Activated T-helper 1 cell treated with anti-CD3 and anti-CD28 coated beads, Interleukin-12 subunit alpha, Interleukin-12 subunit beta, Interleukin-2, Interleukin-4 antibody, amounts not matched to agents 30 ng/mL and 10 ng/mL and 1 ng/mL, durations not matched to agents 14 hours and 24 hours and 36 hours (primary cell): ENCODE data around the gene CARD10. TPM values are rescaled to one million over a fixed set of nuclear protein-coding genes. Genes with fewer than 3 reads are reported as not detected.

Experiments used
- DNase-seq: peaks from one replicate; pipeline ENCODE4 v3.0.0; 2021; ENCODE audit warnings: low spot score
- H3K27ac Mint-ChIP-seq: one replicate; pipeline ENCODE4 v1.8.0; 2021; ENCODE audit warnings: mild to moderate bottlenecking, mixed read lengths
- H3K27me3 Mint-ChIP-seq: one replicate; pipeline ENCODE4 v1.8.0; 2022; ENCODE audit warnings: mild to moderate bottlenecking, moderate library complexity, mixed read lengths; ENCODE audit not compliant: insufficient read depth
- H3K36me3 Mint-ChIP-seq: one replicate; pipeline ENCODE4 v1.8.0; 2021; ENCODE audit warnings: low read depth, mixed read lengths
- H3K4me1 Mint-ChIP-seq: one replicate; pipeline ENCODE4 v1.8.0; 2021; ENCODE audit warnings: low read depth, mixed read lengths
- H3K4me3 Mint-ChIP-seq: one replicate; pipeline ENCODE4 v1.8.0; 2021; ENCODE audit warnings: mild to moderate bottlenecking, moderate library complexity, mixed read lengths
- H3K9me3 Mint-ChIP-seq: one replicate; pipeline ENCODE4 v1.8.0; 2021; ENCODE audit warnings: mixed read lengths
- intact Hi-C: fragments of 100-400 bp; cut with micrococcal nuclease; formaldehyde crosslinking; loops from one replicate; pipeline ENCODE4 v1.15.1; 2024
- total RNA-seq: library from RNA; stranded (reverse); gene quantifications from 2 replicates; pipeline ENCODE4 v1.2.3, GENCODE V29; 2022

Gene CARD10, protein sequence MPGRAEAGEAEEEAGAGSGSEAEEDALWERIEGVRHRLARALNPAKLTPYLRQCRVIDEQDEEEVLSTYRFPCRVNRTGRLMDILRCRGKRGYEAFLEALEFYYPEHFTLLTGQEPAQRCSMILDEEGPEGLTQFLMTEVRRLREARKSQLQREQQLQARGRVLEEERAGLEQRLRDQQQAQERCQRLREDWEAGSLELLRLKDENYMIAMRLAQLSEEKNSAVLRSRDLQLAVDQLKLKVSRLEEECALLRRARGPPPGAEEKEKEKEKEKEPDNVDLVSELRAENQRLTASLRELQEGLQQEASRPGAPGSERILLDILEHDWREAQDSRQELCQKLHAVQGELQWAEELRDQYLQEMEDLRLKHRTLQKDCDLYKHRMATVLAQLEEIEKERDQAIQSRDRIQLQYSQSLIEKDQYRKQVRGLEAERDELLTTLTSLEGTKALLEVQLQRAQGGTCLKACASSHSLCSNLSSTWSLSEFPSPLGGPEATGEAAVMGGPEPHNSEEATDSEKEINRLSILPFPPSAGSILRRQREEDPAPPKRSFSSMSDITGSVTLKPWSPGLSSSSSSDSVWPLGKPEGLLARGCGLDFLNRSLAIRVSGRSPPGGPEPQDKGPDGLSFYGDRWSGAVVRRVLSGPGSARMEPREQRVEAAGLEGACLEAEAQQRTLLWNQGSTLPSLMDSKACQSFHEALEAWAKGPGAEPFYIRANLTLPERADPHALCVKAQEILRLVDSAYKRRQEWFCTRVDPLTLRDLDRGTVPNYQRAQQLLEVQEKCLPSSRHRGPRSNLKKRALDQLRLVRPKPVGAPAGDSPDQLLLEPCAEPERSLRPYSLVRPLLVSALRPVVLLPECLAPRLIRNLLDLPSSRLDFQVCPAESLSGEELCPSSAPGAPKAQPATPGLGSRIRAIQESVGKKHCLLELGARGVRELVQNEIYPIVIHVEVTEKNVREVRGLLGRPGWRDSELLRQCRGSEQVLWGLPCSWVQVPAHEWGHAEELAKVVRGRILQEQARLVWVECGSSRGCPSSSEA
- not detected in 2 replicates for total RNA-seq

DNA sequence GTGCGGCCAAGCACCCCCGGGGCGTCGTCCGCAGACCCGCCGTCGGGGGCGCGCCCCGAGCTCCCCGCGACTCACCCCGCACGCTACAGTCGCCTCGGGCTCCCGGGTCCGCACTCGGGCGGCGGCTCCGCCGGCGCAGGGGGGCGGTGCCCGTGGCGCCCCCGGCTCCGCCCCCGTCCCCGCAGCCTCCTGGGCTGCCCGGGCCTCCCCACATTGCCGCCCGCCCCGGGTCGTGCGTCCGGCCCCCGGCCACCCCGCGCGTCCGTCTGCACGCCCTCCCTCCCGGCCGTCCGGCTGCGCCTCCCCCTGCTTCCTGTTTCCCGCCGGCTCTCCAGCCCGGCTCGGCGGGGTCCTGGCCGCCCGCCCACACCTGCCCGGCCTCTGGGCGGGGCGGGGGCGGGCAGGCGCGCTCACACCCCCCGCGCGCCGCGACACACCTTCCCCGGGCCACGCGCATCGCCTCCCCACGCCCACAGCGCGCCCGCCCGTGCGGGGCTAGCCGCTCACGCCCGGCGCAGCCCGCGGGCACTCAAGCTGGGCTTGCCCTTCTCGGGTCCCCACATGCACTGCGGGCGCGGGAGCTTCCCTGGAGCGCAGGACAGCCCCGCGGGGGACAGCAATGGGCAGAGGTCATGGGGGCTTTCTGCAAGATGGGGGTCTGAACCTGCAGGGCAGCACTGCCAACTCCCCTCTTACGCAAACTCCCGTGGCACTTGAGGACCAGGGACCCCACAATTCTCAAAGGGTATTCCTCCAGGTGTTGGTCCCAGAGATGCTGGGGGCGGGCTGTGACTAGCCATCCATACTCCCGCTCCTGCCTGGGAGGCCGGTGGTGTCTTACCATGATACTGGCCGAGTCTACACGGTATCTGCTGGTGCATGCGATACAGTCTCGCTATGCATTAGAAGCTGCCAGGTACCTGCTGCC, at the start of gene CARD10:
Gene CARD10, minus strand, starts transcription at position 148 of the 928 bp plus-strand sequence. CDS start 215 bp downstream, outside the sequence.
- no peaks in the 10 kb centered on the region for H3K9me3 Mint-ChIP-seq
- intact Hi-C loops = no loop called here

DNA sequence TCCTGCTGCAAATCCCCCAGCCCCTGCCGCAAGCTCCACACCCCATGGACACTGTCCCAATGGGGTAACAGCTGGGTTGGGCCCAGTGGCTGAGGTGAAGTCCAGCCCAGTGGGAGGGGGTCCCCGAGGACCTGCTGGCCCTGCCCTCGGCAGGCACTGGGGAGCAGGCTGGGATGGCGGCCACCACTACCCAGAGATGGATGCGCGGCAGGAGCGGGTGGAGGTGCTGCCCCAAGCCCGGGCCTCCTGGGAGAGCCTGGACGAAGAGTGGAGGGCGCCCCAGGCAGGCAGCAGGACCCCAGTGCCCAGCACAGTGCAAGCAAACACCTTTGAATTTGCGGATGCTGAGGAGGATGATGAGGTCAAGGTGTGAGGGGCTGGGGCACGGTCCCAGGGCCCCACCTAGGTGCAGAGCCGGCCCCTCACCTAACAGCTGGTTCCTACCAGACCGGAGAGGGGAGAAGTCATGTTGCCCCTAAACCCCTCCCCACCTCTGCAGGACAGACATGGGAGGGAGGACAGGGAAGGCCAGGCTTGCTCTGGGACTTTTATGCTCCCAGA, 49.3 kb upstream of the CARD10 start:
- no peaks in the 10 kb centered on the region for H3K9me3 Mint-ChIP-seq
- no peak overlapping the region for H3K27ac Mint-ChIP-seq
- intact Hi-C loops = no loop called here
- no peaks in the 10 kb centered on the region for H3K36me3 Mint-ChIP-seq
- H3K4me3 Mint-ChIP-seq = no peak overlapping the region
- H3K27me3 Mint-ChIP-seq = peaks cover 19% of the 10 kb centered on the region
- peaks cover 26% of the 10 kb centered on the region for H3K4me1 Mint-ChIP-seq
- DNase-seq = no peak

More for the DNA sequence above, at the start of gene CARD10:
- Mint-ChIP-seq H3K27me3 (peaks cover 69% of the 10 kb centered on the region), H3K4me3 (peak within 1 kb of the TSS; percentile 67), H3K4me1 (no peaks in the 10 kb centered on the region), H3K36me3 (no peaks in the 10 kb centered on the region), H3K27ac (no peak within 1 kb of the TSS)
- no peak for DNase-seq

DNA sequence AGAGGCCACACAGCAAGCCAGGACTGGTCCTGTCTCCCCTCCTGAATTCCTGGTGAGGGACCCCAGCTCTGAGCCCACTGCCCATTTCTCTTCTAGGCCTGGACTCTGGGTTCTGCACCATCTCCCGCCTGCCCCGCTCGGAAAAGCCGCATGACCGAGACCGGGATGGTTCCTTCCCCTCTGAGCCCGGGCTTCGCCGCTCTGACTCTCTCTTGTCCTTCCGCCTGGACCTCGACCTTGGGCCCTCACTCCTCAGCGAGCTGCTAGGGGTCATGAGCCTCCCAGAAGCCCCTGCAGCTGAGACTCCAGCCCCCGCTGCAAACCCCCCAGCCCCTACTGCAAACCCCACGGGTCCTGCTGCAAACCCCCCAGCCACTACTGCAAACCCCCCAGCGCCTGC, 48.8 kb upstream of the CARD10 start:
- H3K27me3 Mint-ChIP-seq = peaks cover 19% of the 10 kb centered on the region
- H3K9me3 Mint-ChIP-seq = no peaks in the 10 kb centered on the region
- no peak overlapping the region for H3K27ac Mint-ChIP-seq
- H3K4me1 Mint-ChIP-seq = peaks cover 32% of the 10 kb centered on the region
- intact Hi-C loops = no loop called here
- no peaks in the 10 kb centered on the region for H3K36me3 Mint-ChIP-seq
- no peak for DNase-seq
- H3K4me3 Mint-ChIP-seq = no peak overlapping the region

DNA sequence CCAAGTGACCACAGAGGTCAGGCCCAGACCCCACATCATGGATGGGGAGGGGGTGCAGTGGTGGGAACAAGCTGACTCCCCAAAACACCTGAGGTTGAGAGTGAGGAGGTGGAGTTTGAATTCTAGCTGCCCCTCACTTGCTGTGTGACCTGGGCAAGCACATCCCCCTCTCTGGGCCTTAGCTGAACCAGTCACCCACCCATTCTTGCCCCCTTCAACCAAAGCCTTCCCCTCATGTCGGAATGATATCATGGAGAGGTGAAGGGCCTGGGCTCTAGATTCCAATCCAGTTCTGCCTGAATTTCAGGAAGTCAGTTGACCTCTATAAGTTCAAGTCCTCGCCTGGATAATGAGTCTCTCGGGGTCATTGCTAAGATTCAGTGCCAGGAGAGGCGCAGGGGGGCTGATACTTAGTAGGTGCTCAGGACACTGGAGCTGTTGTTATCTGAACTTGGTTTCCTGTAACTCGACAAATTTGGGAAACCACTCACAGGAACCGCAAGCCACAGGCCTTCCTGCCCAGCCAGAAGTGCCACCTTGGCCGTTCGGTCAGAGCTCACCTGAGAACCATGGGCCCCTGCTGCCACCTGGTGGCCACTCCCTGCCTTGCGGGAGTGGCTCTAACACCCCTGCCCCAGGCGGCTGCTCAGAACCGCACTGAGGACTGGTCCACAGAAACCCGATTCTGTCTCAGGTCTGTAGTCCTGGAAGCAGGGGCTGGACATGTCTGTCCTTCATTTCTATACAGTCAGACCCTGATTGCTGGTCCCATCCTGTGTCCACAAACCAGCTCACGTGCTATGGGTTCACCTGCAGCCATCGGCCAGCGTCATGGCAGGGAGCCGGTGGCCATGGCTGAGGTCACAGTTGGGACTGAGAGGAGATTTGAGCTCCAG, 47.9 kb upstream of the CARD10 start:
- DNase-seq = peak; percentile 87
- intact Hi-C loops = loop anchor here (1.0 to 2.0 kb wide), 8 partner anchors 22 to 306 kb away; partner anchors contain the start of gene MFNG
- peak overlapping the region; percentile 73 for H3K27ac Mint-ChIP-seq
- H3K9me3 Mint-ChIP-seq = no peaks in the 10 kb centered on the region
- H3K4me1 Mint-ChIP-seq = peaks cover 34% of the 10 kb centered on the region
- peaks cover 22% of the 10 kb centered on the region for H3K27me3 Mint-ChIP-seq
- H3K4me3 Mint-ChIP-seq = peak overlapping the region; percentile 51
- H3K36me3 Mint-ChIP-seq = no peaks in the 10 kb centered on the region

DNA sequence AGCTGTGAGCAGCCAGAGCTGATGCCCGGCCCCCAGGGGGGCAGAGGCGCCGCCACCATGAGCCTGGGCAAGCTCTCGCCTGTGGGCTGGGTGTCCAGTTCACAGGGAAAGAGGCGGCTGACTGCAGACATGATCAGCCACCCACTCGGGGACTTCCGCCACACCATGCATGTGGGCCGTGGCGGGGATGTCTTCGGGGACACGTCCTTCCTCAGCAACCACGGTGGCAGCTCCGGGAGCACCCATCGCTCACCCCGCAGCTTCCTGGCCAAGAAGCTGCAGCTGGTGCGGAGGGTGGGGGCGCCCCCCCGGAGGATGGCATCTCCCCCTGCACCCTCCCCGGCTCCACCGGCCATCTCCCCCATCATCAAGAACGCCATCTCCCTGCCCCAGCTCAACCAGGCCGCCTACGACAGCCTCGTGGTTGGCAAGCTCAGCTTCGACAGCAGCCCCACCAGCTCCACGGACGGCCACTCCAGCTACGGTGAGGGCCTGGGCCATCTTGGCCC, 47.2 kb upstream of the CARD10 start:
- peaks cover 42% of the 10 kb centered on the region for H3K4me1 Mint-ChIP-seq
- H3K4me3 Mint-ChIP-seq = peak overlapping the region; percentile 51
- H3K36me3 Mint-ChIP-seq = peaks cover 2% of the 10 kb centered on the region
- peaks cover 26% of the 10 kb centered on the region for H3K27me3 Mint-ChIP-seq
- H3K27ac Mint-ChIP-seq = peak overlapping the region; percentile 73
- intact Hi-C loops = loop anchor here (2.0 kb wide), 2 partner anchors 26 to 300 kb away; no protein-coding TSS in a partner anchor
- H3K9me3 Mint-ChIP-seq = no peaks in the 10 kb centered on the region
- DNase-seq = peak; percentile 17

DNA sequence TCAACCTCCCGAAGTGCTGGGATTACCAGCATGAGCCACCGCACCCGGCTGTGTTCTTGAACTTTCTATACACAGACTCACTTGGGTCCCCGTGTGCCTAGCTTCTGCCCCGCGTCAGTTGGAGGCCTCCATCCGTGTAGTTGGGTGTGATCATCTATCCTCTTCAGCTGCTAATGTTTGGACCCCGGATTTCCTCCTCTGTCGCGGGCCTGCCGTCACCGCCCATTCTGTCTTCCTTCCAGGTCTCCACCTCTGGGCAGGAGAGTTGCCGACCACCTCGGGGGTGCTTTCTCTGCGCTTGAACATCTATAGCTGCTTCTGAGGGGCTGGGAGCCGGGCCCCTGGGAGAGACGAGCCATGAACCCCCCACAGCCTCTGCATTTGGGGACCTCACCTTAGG, 46.6 kb upstream of the CARD10 start:
- Mint-ChIP-seq H3K9me3 (no peaks in the 10 kb centered on the region), H3K27me3 (peaks cover 23% of the 10 kb centered on the region), H3K36me3 (peaks cover 2% of the 10 kb centered on the region), H3K4me3 (no peak overlapping the region), H3K4me1 (peaks cover 44% of the 10 kb centered on the region), H3K27ac (no peak overlapping the region)
- intact Hi-C loops = loop anchor here (2.0 kb wide), 2 partner anchors 27 to 299 kb away; no protein-coding TSS in a partner anchor
- no peak for DNase-seq

DNA sequence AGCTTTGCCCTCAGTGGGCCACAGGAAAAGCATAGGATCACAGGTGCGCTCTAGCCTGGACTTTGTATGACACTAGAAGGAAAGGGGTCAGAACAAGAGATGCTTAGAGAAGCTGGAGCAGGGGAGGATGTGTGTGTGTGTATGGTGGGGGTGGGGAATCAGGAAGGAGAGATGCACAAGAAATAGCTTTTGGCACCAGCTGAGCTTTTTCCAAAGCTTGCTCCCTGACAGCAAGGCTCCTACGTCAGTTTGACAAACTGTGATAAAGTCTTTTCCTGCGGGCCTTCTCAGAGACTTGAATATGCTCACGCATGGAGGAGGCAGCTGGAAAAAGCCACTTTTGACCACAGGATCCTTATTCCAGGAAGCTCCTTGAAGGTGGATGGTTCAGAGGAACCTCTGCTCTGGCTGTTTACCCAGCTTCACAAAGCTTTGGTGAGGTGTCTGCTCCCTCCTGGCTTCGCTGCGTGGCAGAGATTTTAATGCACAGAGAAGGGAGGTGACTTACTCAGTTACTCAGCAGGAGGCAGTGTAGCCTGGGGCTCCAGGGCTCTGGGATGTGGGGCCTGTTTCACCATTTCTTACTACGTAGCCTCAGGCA, 45.0 kb upstream of the CARD10 start:
- intact Hi-C loops = no loop called here
- DNase-seq = no peak
- Mint-ChIP-seq H3K27me3 (peaks cover 20% of the 10 kb centered on the region), H3K4me1 (peaks cover 44% of the 10 kb centered on the region), H3K36me3 (peaks cover 2% of the 10 kb centered on the region), H3K9me3 (no peaks in the 10 kb centered on the region), H3K4me3 (no peak overlapping the region), H3K27ac (no peak overlapping the region)

DNA sequence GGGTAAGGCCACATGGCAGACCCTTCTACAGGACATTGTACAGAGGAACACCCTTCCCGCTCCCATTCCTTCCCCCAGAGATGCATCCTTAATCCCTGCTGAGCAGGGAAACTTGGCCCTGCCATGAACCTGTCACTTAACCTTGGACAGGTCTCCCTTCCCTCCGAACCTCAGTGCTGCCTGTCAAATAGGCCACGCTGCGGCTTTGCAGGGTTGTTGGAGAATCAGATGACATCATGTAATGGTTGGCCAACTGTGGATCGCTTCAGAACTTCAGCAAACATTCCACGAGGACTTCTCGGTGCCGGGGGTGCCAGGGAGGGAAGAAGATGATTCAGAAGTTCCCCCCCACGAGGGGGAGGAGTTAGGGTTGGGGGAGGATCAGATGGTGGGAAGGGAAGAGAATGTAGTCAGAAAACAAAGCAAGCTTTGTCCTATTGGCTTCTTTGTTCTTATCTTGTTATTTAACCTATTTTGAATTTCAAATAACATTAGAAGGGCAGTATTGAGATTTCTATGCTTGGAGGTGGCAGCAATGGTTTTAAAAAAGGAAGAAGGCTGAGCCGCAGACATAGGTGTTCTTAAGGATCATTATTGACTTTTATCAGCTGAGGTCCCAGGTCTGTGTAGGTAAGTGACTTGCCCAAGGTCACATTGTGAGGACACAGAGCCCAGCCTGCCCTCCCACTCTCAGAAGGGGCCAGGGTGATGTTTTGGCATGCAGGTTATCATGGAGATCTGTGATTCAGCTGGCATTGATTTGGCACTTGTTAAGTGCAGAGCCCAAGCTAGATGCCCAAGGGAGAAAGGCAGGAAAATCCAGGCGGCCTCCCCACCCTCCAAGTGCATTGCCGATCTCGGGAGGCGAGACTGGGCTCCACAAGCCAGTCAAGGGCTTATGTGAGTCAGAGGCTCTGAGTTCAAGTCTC, 44.2 kb upstream of the CARD10 start:
- DNase-seq = no peak
- Mint-ChIP-seq H3K4me1 (peaks cover 44% of the 10 kb centered on the region), H3K36me3 (peaks cover 2% of the 10 kb centered on the region), H3K9me3 (no peaks in the 10 kb centered on the region), H3K27me3 (peaks cover 28% of the 10 kb centered on the region), H3K27ac (no peak overlapping the region), H3K4me3 (no peak overlapping the region)
- intact Hi-C loops = no loop called here

DNA sequence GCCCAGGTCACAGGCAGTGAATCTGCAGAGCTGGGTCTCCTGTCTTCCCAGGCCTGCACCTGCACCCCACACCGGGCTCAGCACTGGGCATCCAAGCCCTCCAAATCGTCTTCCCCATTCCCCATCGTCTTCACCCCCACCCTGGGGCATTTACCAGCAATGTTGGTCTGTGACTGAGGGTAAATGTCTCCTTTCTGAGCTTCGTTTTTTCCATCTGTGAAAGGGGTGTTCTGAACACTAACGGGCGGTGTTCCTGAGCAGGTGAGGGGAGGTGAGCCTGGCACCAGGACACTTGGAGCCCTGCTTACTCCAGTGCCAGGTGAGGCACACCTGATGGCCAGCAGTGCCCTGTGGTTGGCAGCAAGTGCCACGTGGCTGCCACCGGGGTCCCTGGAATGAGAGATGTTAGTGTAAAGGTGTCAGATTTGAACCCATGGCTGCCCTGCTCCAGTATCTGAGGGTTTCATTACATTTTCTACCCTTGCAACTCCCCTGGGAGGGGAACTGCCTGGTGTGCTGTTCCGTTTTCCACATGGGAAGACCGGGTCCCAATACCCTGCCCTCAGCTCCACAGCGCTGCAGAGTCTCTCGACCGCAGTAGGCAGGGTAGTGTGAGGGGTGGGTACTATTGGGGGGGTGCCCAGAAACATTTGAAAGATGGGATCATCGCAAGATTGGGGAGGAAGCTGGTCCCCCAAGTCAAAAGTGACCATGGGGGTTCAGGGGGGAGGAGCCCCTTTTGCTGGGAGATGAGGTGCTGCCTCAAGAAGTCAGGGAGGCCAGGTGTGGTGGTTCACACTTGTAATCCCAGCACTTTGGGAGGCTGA, 43.0 kb upstream of the CARD10 start:
- H3K27me3 Mint-ChIP-seq = peaks cover 38% of the 10 kb centered on the region
- peak overlapping the region; percentile 12 for H3K27ac Mint-ChIP-seq
- H3K9me3 Mint-ChIP-seq = no peaks in the 10 kb centered on the region
- H3K4me3 Mint-ChIP-seq = peak overlapping the region; percentile 66
- peaks cover 43% of the 10 kb centered on the region for H3K4me1 Mint-ChIP-seq
- no peak for DNase-seq
- peaks cover 2% of the 10 kb centered on the region for H3K36me3 Mint-ChIP-seq
- intact Hi-C loops = no loop called here
